ENCODE data around the gene STAG3. TPM values are rescaled to one million over a fixed set of nuclear protein-coding genes. Genes with fewer than 3 reads are reported as not detected.
"Not testable (repeated sequence)": the region's sequence is repeated elsewhere in the genome, so short reads cannot be mapped to it uniquely, and the experiment has no call there.

Gene STAG3
- polyA plus RNA-seq, 4 donors = 11.7 to 16.6 (median 12.9) TPM

- no peak for DNase-seq (ENCODE audit: low read depth in 4 of 4, low spot score in 3 of 4)
These were observed 33.1 kb downstream of the STAG3 start for GRCh38 chr7:100210805-100211204.

- DNase-seq (ENCODE audit: low read depth in 4 of 4, low spot score in 3 of 4) = no peak
These were observed 33.6 kb downstream of the STAG3 start for GRCh38 chr7:100211342-100211780.

- no peak for DNase-seq (ENCODE audit: low read depth in 4 of 4, low spot score in 3 of 4)
These were observed 35.0 kb downstream of the STAG3 start for GRCh38 chr7:100212631-100213286.

GRCh38 chr7:100213672-100214071, 36.0 kb downstream of the STAG3 start:
- DNase-seq (ENCODE audit: low read depth in 4 of 4, low spot score in 3 of 4) = no peak

- DNase-seq (ENCODE audit: low read depth in 4 of 4, low spot score in 3 of 4) = not testable (repeated sequence)
These were observed 36.6 kb downstream of the STAG3 start for GRCh38 chr7:100214356-100214755.

- DNase-seq (ENCODE audit: low read depth in 4 of 4, low spot score in 3 of 4) = no peak
These were observed 38.2 kb downstream of the STAG3 start for GRCh38 chr7:100215895-100216294.

- DNase-seq (ENCODE audit: low read depth in 4 of 4, low spot score in 3 of 4) = not testable (repeated sequence)
These were observed 40.2 kb downstream of the STAG3 start for GRCh38 chr7:100217934-100218333.

- no peak for DNase-seq (ENCODE audit: low read depth in 4 of 4, low spot score in 3 of 4)
These were observed 41.6 kb downstream of the STAG3 start for GRCh38 chr7:100219271-100219737.

- not testable (repeated sequence) for DNase-seq (ENCODE audit: low read depth in 4 of 4, low spot score in 3 of 4)
These were observed 42.3 kb downstream of the STAG3 start, which contains the start of gene PVRIG for GRCh38 chr7:100219801-100220585. Gene PVRIG, plus strand, starts transcription at chr7:100219949. Its CDS starts 22 bp downstream, at chr7:100219971.

GRCh38 chr7:100220586-100221230, 43.0 kb downstream of the STAG3 start:
- no peak for DNase-seq (ENCODE audit: low read depth in 4 of 4, low spot score in 3 of 4)

- no peak for DNase-seq (ENCODE audit: low read depth in 4 of 4, low spot score in 3 of 4)
These were observed 43.6 kb downstream of the STAG3 start for GRCh38 chr7:100221231-100221718.

- no peak for DNase-seq (ENCODE audit: low read depth in 4 of 4, low spot score in 3 of 4)
These were observed 44.2 kb downstream of the STAG3 start for GRCh38 chr7:100221767-100222444.

- DNase-seq (ENCODE audit: low read depth in 4 of 4, low spot score in 3 of 4) = no peak
These were observed 44.9 kb downstream of the STAG3 start for GRCh38 chr7:100222445-100223132.

GRCh38 chr7:100223376-100223927, 45.7 kb downstream of the STAG3 start:
- DNase-seq (ENCODE audit: low read depth in 4 of 4, low spot score in 3 of 4) = not testable (repeated sequence)

- DNase-seq (ENCODE audit: low read depth in 4 of 4, low spot score in 3 of 4) = not testable (repeated sequence)
These were observed 47.2 kb downstream of the STAG3 start for GRCh38 chr7:100224891-100225290.

- not testable (repeated sequence) for DNase-seq (ENCODE audit: low read depth in 4 of 4, low spot score in 3 of 4)
These were observed 57.1 kb downstream of the STAG3 start for GRCh38 chr7:100234660-100235317.

- DNase-seq (ENCODE audit: low read depth in 4 of 4, low spot score in 3 of 4) = not testable (repeated sequence)
These were observed 62.3 kb downstream of the STAG3 start for GRCh38 chr7:100239975-100240374.

- not testable (repeated sequence) for DNase-seq (ENCODE audit: low read depth in 4 of 4, low spot score in 3 of 4)
These were observed 65.7 kb downstream of the STAG3 start for GRCh38 chr7:100243385-100243784.
